HepG2 (cell line): ENCODE data around the gene LAMB4. TPM values are rescaled to one million over a fixed set of nuclear protein-coding genes. Genes with fewer than 3 reads are reported as not detected.

Experiments
- ATAC-seq: fragments of 200-7000 bp; cut with Tn5 transposase; 3 replicates; pipeline ENCODE4 v1.9.1; 2020; ENCODE audit warnings: mild to moderate bottlenecking, moderate library complexity
- BruUV-seq: library from RNA; stranded (reverse); fragments of 400-500 nt; replicated peaks from 2 replicates; lab custom pipeline; 2021; lab: Mats Ljungman, UMichigan
- CTCF ChIA-PET: fragments of 300-600 bp; formaldehyde crosslinking; extraction: SDS; loops from one replicate; lab custom pipeline; 2021; ENCODE audit warnings: low total read pairs, inconsistent platforms, low intra/inter-chr PET ratio; lab: Yijun Ruan, JAX
- POLR2A ChIA-PET: fragments of 350-600 bp; sonication (Branson Sonifier 250); formaldehyde crosslinking; loops from one replicate; lab custom pipeline; 2020; ENCODE audit warnings: antibody characterized with exemption, inconsistent platforms; lab: Yijun Ruan, JAX
- DNase-seq: peaks from one replicate; pipeline ENCODE4 v3.0.0-alpha.2; 2015; ENCODE audit warnings: low spot score
- FAIRE-seq: peaks from 3 replicates; lab custom pipeline; 2011; peaks lifted over from hg19 to GRCh38; lab: Jason Lieb, UNC
- H2AFZ ChIP-seq: one replicate; pipeline ENCODE4 v1.6.1; 2011; ENCODE audit warnings: low read length, inconsistent platforms
- H3K27ac ChIP-seq: fragments of 300-600 bp; 3 replicates; pipeline ENCODE4 v1.8.0; 2011; ENCODE audit warnings: mixed run types, mild to moderate bottlenecking, mixed read lengths, low read length, inconsistent platforms; ENCODE audit not compliant: insufficient read depth; ENCODE audit errors: extremely low read length
- H3K27me3 ChIP-seq, 2 experiments: fragments of 200-600 bp in 1 of 2; 2 replicates in 1 of 2; 3 replicates in 1 of 2; pipeline versions ENCODE4 v1.6.0 to v1.8.0; 2011; ENCODE audit warnings: low read length in 2 of 2, mild to moderate bottlenecking in 2 of 2, moderate library complexity in 2 of 2, inconsistent platforms in 1 of 2; ENCODE audit not compliant: insufficient read depth in 2 of 2, control insufficient read depth in 1 of 2
- H3K36me3 ChIP-seq, 2 experiments: fragments of 200-600 bp in 1 of 2; replicated peaks in 1 of 2; 2 replicates in 1 of 2; 3 replicates in 1 of 2; pipeline versions ENCODE4 v1.5.1 to v1.8.0; 2011; ENCODE audit warnings: low read length in 2 of 2, inconsistent platforms in 1 of 2; ENCODE audit not compliant: insufficient read depth in 2 of 2, control insufficient read depth in 1 of 2
- H3K4me1 ChIP-seq: 2 replicates; pipeline ENCODE4 v1.5.1; 2012; ENCODE audit warnings: low read length, inconsistent platforms; ENCODE audit not compliant: insufficient read depth
- H3K4me2 ChIP-seq: 2 replicates; pipeline ENCODE4 v1.6.0; 2011; ENCODE audit warnings: low read depth, low read length, inconsistent platforms
- H3K4me3 ChIP-seq, 3 experiments: fragments of 200-600 bp in 1 of 3; sonication (generic), shearing (Covaris generic) in 1 of 3; replicated peaks in 1 of 3; 2 replicates each; pipeline ENCODE4 v1.5.1; 2011 to 2016; ENCODE audit warnings: low read length in 3 of 3, inconsistent platforms in 2 of 3, low read depth in 2 of 3, mild to moderate bottlenecking in 2 of 3, control low read depth in 1 of 3, mixed read lengths in 1 of 3; ENCODE audit not compliant: insufficient read depth in 1 of 3
- H3K79me2 ChIP-seq: one replicate; pipeline ENCODE4 v1.6.1; 2011; ENCODE audit warnings: low read length, inconsistent platforms; ENCODE audit not compliant: insufficient read depth
- H3K9ac ChIP-seq: 2 replicates; pipeline ENCODE4 v1.6.0; 2011; ENCODE audit warnings: mild to moderate bottlenecking, low read depth, low read length, inconsistent platforms; ENCODE audit not compliant: insufficient read depth
- H3K9me3 ChIP-seq: 2 replicates; pipeline ENCODE4 v1.5.1; 2012; ENCODE audit warnings: mild to moderate bottlenecking, low read length
- H4K20me1 ChIP-seq: 2 replicates; pipeline ENCODE4 v1.6.0; 2011; ENCODE audit warnings: inconsistent platforms, mild to moderate bottlenecking, low read length, moderate library complexity; ENCODE audit not compliant: insufficient read depth
- ZBTB38 ChIP-seq: sonication (generic); formaldehyde crosslinking; IDR thresholded peaks from 2 replicates; pipeline ENCODE4 v1.5.1; 2020; ENCODE audit warnings: mild to moderate bottlenecking, missing genetic modification reagents
- ZNF337 ChIP-seq: sonication (generic); formaldehyde crosslinking; IDR thresholded peaks from 2 replicates; pipeline ENCODE4 v1.5.1; 2020; ENCODE audit warnings: missing genetic modification reagents, low read depth, mild to moderate bottlenecking, borderline replicate concordance
- WGBS: methylation state at CpG from one replicate; pipeline ENCODE4 v1.1.6; 2017; ENCODE audit warnings: low lambda C conversion rate; 5-methylcytosine and 5-hydroxymethylcytosine counted together
- in situ Hi-C: cut with HindIII; loops from 2 replicates; pipeline ENCODE4 v1.10.0; 2017; ENCODE audit warnings: low pct_unique_long_range_greater_than_20kb; ENCODE audit not compliant: extremely low pct_ligation_motif_present
- intact Hi-C: fragments of 100-400 bp; cut with micrococcal nuclease; formaldehyde crosslinking; loops from one replicate; pipeline ENCODE4 v1.10.0; 2022; ENCODE audit not compliant: unreplicated experiment
- polyA plus RNA-seq, 8 experiments: library from polyadenylated mRNA; depleted of rRNA in 3 of 8; stranded (reverse) in 7 of 8; unstranded in 1 of 8; fragments of >200 nt; fragmentation: Illumina TruSeq in 4 of 8; extraction: Trizol in 4 of 8; gene quantifications; 2 replicates each; pipeline versions ENCODE4 v1.2.1 to v1.2.3, GENCODE V29; 2011 to 2016; ENCODE audit warnings: low read depth in 4 of 8, missing spikeins in 1 of 8, mixed read lengths in 1 of 8; ENCODE audit not compliant: insufficient read depth in 1 of 8
- total RNA-seq, 5 experiments: library from RNA; depleted of rRNA; stranded (reverse); fragments of >200 nt; fragmentation: Illumina TruSeq; extraction: Trizol; gene quantifications; 2 replicates each; pipeline ENCODE4 v1.2.3, GENCODE V29; 2016; ENCODE audit warnings: low read depth in 1 of 5
- TF ChIP-seq, protein P1 (sequence below): sonication (generic); formaldehyde crosslinking; IDR thresholded peaks from 2 replicates; pipeline ENCODE4 v1.4.0; 2020; ENCODE audit warnings: missing genetic modification reagents, borderline replicate concordance
- TF ChIP-seq, protein P2 (sequence below): sonication (generic); formaldehyde crosslinking; IDR thresholded peaks from 2 replicates; pipeline ENCODE4 v1.8.1; 2023; ENCODE audit warnings: mild to moderate bottlenecking, missing genetic modification reagents

Gene LAMB4
- total and polyA plus RNA-seq, 2 of the 13 experiments (the other 11 are each of a cell fraction or from before 2014, with no cell fraction given) = 0.05 TPM; not detected in 1

DNA sequence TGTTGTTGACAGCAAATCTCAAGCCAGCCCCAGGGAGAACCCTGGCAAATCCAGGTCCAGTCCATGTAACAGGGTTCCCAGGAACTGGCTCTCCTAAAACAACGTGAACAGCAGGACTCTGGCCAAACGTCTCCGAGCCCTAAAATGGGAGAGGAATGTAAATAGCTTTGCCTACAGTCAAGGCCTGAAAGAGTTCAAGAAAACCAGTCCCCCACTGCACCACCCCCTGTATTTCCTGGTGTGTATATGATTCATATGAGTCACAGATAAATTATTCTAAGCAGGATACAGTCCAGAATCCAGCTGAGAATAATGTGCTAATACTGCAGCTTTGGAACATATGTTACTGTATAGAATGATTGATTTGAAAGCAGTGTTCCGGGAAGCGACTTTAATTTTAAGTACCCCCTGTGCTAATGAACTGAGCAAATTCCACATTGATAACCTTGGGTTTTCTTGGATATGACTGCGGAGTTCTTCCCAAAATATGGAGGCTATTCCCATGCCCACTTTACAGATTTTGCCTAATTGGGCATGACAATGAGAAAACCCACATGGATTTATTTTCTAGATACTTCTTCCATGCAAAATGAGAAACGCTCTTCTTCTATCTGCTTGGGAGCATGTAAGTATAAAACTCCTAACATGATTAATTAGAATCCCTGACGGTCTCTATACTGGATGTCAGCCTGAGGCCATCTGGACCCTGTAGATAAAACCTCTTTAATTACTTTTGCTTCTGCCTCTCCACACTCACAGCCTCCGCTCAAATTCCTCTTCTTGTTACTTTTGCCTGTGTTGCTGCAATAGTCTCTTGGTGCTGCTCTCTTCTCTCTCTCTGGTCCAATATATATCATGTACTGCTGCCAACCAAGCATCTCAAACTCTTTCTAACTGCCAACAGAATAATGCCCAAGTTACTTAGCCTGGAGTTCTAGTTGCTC lies 50.2 kb downstream of the LAMB4 start:
- Histone ChIP-seq H3K4me2 (no peak overlapping the region), H4K20me1 (no peaks in the 10 kb centered on the region), H3K27me3 (no peaks in the 10 kb centered on the region), H2AFZ (no peak overlapping the region), H3K4me1 (peaks cover 30% of the 10 kb centered on the region), H3K4me3 (no peak overlapping the region), H3K9me3 (no peaks in the 10 kb centered on the region), H3K27ac (no peak overlapping the region), H3K36me3 (no peaks in the 10 kb centered on the region), H3K79me2 (no peaks in the 10 kb centered on the region), H3K9ac (no peak overlapping the region)
- POLR2A ChIA-PET = interaction anchor here (1.2 kb wide), 1 partner anchor 15 kb away, joined by 5 read pairs; no protein-coding TSS in a partner anchor
- DNase-seq (no peak), ATAC-seq (no peak), FAIRE-seq (no peak)
- no TSS peak for BruUV-seq
- TF ChIP-seq ZBTB38 (CRISPR knock-in tag) (no peak), ZNF337 (CRISPR knock-in tag) (0 out of 2 replicates have a peak, but pooled peaks have one; percentile 0)
- TF ChIP-seq, protein P1, sequence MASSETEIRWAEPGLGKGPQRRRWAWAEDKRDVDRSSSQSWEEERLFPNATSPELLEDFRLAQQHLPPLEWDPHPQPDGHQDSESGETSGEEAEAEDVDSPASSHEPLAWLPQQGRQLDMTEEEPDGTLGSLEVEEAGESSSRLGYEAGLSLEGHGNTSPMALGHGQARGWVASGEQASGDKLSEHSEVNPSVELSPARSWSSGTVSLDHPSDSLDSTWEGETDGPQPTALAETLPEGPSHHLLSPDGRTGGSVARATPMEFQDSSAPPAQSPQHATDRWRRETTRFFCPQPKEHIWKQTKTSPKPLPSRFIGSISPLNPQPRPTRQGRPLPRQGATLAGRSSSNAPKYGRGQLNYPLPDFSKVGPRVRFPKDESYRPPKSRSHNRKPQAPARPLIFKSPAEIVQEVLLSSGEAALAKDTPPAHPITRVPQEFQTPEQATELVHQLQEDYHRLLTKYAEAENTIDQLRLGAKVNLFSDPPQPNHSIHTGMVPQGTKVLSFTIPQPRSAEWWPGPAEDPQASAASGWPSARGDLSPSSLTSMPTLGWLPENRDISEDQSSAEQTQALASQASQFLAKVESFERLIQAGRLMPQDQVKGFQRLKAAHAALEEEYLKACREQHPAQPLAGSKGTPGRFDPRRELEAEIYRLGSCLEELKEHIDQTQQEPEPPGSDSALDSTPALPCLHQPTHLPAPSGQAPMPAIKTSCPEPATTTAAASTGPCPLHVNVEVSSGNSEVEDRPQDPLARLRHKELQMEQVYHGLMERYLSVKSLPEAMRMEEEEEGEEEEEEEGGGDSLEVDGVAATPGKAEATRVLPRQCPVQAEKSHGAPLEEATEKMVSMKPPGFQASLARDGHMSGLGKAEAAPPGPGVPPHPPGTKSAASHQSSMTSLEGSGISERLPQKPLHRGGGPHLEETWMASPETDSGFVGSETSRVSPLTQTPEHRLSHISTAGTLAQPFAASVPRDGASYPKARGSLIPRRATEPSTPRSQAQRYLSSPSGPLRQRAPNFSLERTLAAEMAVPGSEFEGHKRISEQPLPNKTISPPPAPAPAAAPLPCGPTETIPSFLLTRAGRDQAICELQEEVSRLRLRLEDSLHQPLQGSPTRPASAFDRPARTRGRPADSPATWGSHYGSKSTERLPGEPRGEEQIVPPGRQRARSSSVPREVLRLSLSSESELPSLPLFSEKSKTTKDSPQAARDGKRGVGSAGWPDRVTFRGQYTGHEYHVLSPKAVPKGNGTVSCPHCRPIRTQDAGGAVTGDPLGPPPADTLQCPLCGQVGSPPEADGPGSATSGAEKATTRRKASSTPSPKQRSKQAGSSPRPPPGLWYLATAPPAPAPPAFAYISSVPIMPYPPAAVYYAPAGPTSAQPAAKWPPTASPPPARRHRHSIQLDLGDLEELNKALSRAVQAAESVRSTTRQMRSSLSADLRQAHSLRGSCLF (CRISPR knock-in tag) = no peak
- TF ChIP-seq, protein P2, sequence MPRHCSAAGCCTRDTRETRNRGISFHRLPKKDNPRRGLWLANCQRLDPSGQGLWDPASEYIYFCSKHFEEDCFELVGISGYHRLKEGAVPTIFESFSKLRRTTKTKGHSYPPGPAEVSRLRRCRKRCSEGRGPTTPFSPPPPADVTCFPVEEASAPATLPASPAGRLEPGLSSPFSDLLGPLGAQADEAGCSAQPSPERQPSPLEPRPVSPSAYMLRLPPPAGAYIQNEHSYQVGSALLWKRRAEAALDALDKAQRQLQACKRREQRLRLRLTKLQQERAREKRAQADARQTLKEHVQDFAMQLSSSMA (CRISPR knock-in tag) = no peak
- CTCF ChIA-PET = no interaction called here
- WGBS = 80% methylated on average over 6 of the region's 9 CpGs
- in situ Hi-C loops (no loop called here), intact Hi-C loops (no loop called here)
